ENCODE data around the gene CARD11.
"Not testable (repeated sequence)": the region's sequence is repeated elsewhere in the genome, so short reads cannot be mapped to it uniquely, and the experiment has no call there.

Gene CARD11

DNA sequence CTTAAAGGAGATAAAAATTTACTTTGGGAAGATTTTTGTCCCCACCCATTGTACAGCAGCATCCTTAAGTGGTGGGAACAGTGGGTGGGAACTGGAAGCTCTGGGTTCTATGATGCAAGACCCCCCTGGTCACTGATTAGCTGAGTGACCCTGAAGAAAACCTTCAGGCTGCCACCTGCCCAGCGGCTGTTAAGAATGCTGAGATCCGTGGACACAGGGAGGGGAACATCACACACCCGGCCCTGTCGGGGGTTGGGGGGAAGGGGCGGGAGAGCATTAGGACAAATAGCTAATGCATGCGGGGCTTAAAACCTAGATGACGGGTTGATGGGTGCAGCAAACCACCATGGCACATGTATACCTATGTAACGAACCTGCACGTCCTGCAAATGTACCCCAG lies 14.5 kb downstream of the CARD11 start:
- TF ChIP-seq, protein P1, sequence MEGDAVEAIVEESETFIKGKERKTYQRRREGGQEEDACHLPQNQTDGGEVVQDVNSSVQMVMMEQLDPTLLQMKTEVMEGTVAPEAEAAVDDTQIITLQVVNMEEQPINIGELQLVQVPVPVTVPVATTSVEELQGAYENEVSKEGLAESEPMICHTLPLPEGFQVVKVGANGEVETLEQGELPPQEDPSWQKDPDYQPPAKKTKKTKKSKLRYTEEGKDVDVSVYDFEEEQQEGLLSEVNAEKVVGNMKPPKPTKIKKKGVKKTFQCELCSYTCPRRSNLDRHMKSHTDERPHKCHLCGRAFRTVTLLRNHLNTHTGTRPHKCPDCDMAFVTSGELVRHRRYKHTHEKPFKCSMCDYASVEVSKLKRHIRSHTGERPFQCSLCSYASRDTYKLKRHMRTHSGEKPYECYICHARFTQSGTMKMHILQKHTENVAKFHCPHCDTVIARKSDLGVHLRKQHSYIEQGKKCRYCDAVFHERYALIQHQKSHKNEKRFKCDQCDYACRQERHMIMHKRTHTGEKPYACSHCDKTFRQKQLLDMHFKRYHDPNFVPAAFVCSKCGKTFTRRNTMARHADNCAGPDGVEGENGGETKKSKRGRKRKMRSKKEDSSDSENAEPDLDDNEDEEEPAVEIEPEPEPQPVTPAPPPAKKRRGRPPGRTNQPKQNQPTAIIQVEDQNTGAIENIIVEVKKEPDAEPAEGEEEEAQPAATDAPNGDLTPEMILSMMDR (IDR thresholded peaks at IDR 0.05; ENCODE audit: low read depth, low read length): no peak
- no peak for DNase-seq (ENCODE audit: extremely low read depth, low read depth)

DNA sequence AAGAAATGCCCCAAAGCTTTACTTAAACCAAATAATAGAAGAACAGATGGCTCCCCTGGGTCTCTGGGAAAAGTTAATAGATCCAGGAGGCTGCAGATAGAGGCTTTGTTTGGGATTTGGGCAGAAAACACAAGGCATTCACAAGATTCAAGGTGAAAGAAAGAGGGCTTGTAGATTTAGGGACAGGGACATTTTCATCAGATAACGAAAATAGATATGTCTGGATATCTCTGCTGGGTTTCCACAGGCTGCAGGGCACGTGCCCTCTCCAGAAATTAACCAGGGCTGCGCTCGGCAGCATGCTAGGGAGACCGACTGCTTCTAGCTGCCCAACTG lies 14.9 kb downstream of the CARD11 start:
- TF ChIP-seq, protein P1 (IDR thresholded peaks at IDR 0.05; ENCODE audit: low read depth, low read length): no peak

DNA sequence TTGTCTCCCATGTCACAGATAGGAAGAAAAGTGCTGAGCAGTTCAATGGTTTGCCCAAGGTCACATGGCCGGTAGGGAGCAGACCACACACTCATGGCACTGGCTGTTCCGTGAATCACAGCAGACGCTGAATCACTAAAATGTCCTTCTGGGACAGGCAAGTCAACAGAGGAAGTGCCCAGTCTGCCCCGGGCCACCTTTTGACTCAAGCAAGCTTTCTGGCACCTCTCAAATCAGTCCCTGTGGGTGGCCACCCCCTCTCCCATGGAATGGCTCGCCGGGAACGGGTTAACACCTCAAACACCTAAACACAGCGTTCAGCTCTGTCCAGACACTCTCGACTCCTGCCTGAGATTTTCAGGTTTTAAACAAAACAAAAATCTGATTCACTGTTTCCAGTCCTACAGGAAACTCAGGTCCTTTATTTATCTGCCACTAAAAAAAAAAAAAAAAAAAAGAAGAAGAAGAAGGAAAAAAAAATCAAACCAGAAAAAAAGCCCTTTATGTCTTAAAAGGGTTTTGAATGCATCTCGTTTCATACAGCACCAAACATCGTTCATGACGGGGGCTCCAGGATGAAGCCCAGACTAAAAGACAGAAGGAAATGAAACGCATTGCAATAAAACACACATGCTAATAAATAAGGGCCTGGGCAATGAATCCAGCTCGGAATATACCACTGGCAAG lies 15.5 kb downstream of the CARD11 start:
- TF ChIP-seq, protein P1 (IDR thresholded peaks at IDR 0.05; ENCODE audit: low read depth, low read length): no peak
- DNase-seq (ENCODE audit: extremely low read depth, low read depth): no peak

More for the DNA sequence above, 14.9 kb downstream of the CARD11 start:
- no peak for DNase-seq (ENCODE audit: extremely low read depth, low read depth)

DNA sequence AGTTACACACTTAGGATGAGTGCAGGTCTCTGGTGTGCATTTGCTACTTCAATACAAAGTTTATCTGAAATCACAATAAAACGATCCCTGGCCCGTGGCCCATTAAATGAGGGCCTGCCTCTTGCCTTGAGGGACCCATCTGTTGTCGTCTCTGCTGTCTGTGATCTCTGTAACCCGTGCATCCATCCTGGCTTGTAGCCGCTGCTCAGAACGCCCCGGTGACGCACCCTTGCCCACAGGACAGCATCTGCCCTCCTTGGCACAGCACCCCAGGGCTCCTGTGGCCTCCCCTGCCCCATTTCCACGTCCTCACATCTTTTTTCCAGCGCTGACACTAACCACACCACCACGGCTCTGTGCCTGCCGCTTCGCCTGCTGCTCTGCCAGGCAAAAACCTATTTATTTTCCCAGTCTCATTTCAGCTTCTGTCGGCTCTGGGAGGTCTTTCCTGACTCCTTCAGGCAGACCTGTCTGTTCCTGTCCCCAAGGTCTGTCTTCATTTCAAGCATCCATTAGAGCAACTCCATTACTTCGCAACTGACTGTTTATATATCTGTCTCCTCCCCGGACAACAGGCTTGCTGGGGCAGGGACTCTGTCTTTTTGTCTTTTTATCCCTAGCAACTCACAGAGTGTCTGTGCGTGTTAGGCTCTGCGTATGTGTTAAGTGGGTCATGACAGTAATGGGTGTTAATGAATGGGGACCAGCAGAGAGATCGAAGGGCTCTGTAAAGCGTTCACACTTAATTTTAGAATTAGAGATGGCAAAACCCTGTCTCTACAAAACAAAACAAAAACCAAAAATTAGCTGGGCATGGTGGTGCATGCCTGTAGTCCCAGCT lies 16.4 kb downstream of the CARD11 start:
- DNase-seq (ENCODE audit: extremely low read depth, low read depth): no peak
- TF ChIP-seq, protein P1 (IDR thresholded peaks at IDR 0.05; ENCODE audit: low read depth, low read length): no peak

DNA sequence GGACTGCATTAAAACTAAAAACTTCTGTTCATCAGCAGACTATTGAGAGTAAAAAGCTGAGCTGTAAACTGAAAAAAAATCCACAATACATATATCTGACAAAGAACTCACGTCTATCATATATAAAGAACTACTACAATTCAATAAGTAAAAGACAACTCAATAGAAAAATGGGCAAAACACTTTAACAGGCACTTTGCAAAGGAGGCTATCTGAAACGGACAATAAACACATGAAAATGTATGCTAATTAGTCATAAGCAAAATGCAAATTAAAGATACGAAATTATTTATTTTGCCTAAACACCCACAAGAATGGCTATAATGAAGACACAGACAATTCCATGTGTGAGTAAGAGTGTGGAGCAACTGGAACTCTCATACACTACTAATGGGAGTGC lies 18.1 kb downstream of the CARD11 start:
- no peak for DNase-seq (ENCODE audit: extremely low read depth, low read depth)

DNA sequence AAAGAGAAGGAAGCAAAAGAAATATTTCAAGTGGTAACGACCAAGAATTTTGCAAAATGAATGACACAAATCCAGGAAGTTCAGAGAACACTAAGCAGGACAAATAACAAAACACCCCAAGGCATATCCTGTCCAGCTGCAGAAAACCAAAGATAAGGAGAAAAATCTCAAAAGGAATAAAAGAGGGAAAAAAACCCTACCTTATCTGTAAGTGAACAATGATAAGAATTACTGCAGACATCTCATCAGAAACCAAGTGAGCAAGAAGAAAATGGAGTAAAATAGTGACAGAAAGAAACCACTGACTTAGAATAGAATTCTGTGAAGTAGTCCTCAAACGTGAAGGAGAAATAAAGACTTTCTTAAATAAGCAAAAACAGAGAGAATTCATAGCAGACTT lies 21.8 kb downstream of the CARD11 start:
- no peak for DNase-seq (ENCODE audit: extremely low read depth, low read depth)
- TF ChIP-seq, protein P1 (IDR thresholded peaks at IDR 0.05; ENCODE audit: low read depth, low read length): no peak

More for the DNA sequence above, 18.1 kb downstream of the CARD11 start:
- TF ChIP-seq, protein P1 (IDR thresholded peaks at IDR 0.05; ENCODE audit: low read depth, low read length): no peak

DNA sequence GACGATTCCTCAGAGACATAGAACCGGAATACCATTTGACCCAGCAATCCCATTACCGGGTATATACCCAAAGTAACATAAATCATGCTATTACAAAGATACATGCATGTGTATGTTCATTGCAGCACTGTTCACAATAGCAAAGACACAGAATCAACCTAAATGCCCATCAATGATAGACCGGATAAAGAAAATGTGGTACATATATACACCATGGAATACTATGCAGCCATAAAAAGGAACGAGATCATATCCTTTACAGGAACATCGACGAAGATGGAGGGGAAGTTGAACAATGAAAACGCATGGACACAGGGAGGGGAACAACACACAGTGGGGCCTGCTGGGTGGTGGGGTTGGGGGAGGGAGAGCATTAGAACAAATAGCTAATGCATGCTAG lies 22.4 kb downstream of the CARD11 start:
- DNase-seq (ENCODE audit: extremely low read depth, low read depth): not testable (repeated sequence)

Data from AG09319 (cell line).